Gastrocnemius medialis (tissue), 4 donors: ENCODE data around the gene RANBP17. TPM values are rescaled to one million over a fixed set of nuclear protein-coding genes. Genes with fewer than 3 reads are reported as not detected.

ENCODE experiments used
- ATAC-seq, 2 donors: fragments of 150-250 bp; one replicate each; pipeline ENCODE4 v1.9.1; 2016
- DNase-seq, 2 donors: peaks; one replicate each; pipeline ENCODE4 v3.0.0-alpha.2; 2019
- H3K27ac ChIP-seq, 4 donors: fragments of 200-600 bp; sonication (generic); 1 replicate in 1 of 4; 2 replicates in 3 of 4; pipeline ENCODE4 v1.5.1; 2016 to 2018; ENCODE audit warnings: mild to moderate bottlenecking in 2 of 4, moderate library complexity in 1 of 4
- H3K27me3 ChIP-seq, 3 donors: fragments of 200-600 bp; sonication (generic) in 2 of 3; 1 replicate in 1 of 3; 2 replicates in 2 of 3; pipeline versions ENCODE4 v1.5.1 to v1.6.0; 2016 to 2019; ENCODE audit warnings: mild to moderate bottlenecking in 1 of 3, moderate library complexity in 1 of 3
- H3K36me3 ChIP-seq, 2 donors: fragments of 200-600 bp; sonication (generic) in 1 of 2; one replicate each; pipeline ENCODE4 v1.5.1; 2017 to 2018
- H3K4me1 ChIP-seq, 2 donors: fragments of 200-600 bp; sonication (generic) in 1 of 2; one replicate each; pipeline ENCODE4 v1.5.1; 2016 to 2017; ENCODE audit warnings: mild to moderate bottlenecking in 2 of 2
- H3K4me3 ChIP-seq, 4 donors: fragments of 200-600 bp; sonication (generic) in 3 of 4; 1 replicate in 1 of 4; 2 replicates in 3 of 4; pipeline ENCODE4 v1.5.1; 2016 to 2019; ENCODE audit warnings: mild to moderate bottlenecking in 2 of 4
- H3K9me3 ChIP-seq, 3 donors: fragments of 200-600 bp; sonication (generic) in 2 of 3; 1 replicate in 1 of 3; 2 replicates in 2 of 3; pipeline ENCODE4 v1.5.1; 2016 to 2019
- POLR2A ChIP-seq, 2 donors: fragments of 450-650 bp; IDR thresholded peaks; one replicate each; pipeline ENCODE4 v1.6.1; 2017; ENCODE audit warnings: antibody characterized with exemption in 2 of 2, mild to moderate bottlenecking in 2 of 2, moderate library complexity in 2 of 2
- in situ Hi-C, 4 donors: fragments of 200-750 bp; cut with MboI; loops; one replicate each; pipeline versions ENCODE4 v1.15.0 to v1.8.0; 2017; ENCODE audit warnings: low sequenced_read_pairs in 4 of 4
- intact Hi-C: fragments of 100-400 bp; cut with DNase I; formaldehyde crosslinking; loops from one replicate; pipeline ENCODE4 v1.15.1; 2023; ENCODE audit warnings: low total_unique reads
- total RNA-seq, 4 donors: library from RNA; depleted of rRNA; stranded (reverse); fragments of >200 nt; gene quantifications; one replicate each; pipeline versions ENCODE4 v1.1.0 to v1.2.3, GENCODE V29; 2016
- TF ChIP-seq, protein P1 (sequence below), 5 experiments: fragments of 450-650 bp in 3 of 5; fragments of 200-600 bp in 2 of 5; sonication (generic) in 2 of 5; IDR thresholded peaks in 4 of 5; conservative IDR thresholded peaks in 1 of 5; 1 replicate in 4 of 5; 2 replicates in 1 of 5; pipeline ENCODE4 v1.5.1; 2016 to 2019; ENCODE audit warnings: antibody characterized with exemption in 5 of 5, mild to moderate bottlenecking in 3 of 5, moderate library complexity in 3 of 5

The RANBP17 gene
- total RNA-seq, 4 donors from 2014 or later: 1.1 to 3.2 TPM; not detected in 2

DNA sequence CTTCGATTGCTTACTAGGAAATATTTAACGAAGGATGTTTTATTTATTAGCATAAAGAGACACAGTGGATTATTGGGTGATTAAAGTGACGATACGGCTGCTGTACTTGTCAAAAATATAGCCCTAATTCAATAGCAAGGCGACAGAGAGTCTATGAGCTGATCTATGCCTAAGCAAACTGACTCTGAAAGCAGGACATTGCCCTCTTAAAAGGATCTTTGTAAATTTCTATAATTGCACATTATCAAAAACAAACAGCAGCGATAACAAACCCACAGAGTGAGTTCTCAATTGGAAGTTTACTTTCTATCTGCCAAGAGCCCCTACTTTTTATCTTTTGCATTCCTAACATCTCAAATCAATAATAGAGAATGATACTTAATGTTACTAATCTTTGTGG lies 478.7 kb downstream of the RANBP17 start:
- Histone ChIP-seq H3K4me3 (no peak overlapping the region), H3K27me3 (peaks cover 5 to 23% (median 20%) of the 10 kb centered on the region in 3 donors), H3K27ac (no peak overlapping the region), H3K4me1 (no peaks in the 10 kb centered on the region), H3K9me3 (no peaks in the 10 kb centered on the region), H3K36me3 (no peaks in the 10 kb centered on the region)
- ATAC-seq (no peak), DNase-seq (no peak)
- intact Hi-C loops: no loop called here
- in situ Hi-C loops: loop anchor here in 3 of 4 donors (25.0 kb wide), 2 partner anchors 603 to 903 kb away; no protein-coding TSS in a partner anchor
- TF ChIP-seq, protein P1, sequence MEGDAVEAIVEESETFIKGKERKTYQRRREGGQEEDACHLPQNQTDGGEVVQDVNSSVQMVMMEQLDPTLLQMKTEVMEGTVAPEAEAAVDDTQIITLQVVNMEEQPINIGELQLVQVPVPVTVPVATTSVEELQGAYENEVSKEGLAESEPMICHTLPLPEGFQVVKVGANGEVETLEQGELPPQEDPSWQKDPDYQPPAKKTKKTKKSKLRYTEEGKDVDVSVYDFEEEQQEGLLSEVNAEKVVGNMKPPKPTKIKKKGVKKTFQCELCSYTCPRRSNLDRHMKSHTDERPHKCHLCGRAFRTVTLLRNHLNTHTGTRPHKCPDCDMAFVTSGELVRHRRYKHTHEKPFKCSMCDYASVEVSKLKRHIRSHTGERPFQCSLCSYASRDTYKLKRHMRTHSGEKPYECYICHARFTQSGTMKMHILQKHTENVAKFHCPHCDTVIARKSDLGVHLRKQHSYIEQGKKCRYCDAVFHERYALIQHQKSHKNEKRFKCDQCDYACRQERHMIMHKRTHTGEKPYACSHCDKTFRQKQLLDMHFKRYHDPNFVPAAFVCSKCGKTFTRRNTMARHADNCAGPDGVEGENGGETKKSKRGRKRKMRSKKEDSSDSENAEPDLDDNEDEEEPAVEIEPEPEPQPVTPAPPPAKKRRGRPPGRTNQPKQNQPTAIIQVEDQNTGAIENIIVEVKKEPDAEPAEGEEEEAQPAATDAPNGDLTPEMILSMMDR (IDR thresholded peaks at IDR 0.05 in 4 of 5, conservative IDR thresholded peaks at IDR 0.05 in 1 of 5): no peak
- no peak for TF ChIP-seq POLR2A (IDR thresholded peaks at IDR 0.05)

DNA sequence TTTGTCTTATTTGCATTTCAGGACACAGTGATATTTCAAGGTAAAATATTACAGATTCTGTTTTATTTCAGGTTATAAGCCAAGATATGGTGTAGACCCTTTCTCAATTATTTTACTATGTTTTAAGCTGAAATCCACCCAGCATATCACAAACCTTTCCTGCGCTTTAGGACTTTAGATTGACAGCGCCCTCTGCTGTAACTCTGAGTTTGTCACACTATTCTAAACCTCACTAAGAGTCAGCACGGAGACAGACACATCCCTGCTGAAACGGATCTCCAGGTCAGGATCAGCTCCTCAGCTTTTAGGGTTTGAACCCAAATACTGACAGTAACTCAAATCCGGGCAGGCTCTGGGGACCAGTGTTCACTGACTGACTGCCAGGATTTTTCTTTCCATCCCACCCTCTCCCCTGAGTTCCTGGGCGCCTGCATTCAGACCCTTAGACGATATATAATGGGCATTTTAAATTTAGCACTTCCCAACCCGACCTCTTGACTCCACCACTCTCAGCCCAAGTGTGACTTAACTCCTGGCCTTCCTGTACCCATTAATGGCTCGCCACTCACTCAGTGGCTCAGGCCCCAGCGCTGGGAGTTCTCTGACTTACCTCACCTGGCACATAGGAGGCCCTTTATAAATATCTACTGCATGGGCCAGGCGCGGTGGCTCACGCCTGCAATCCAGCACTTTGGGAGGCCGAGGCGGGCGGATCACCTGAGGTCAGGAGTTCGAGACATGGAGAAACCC lies 480.7 kb downstream of the RANBP17 start:
- Histone ChIP-seq H3K27me3 (peaks cover 0 to 8% (median 6%) of the 10 kb centered on the region in 3 donors), H3K4me3 (no peak overlapping the region), H3K9me3 (no peaks in the 10 kb centered on the region), H3K4me1 (no peaks in the 10 kb centered on the region), H3K36me3 (no peaks in the 10 kb centered on the region), H3K27ac (no peak overlapping the region)
- no peak for ATAC-seq
- no peak for DNase-seq
- intact Hi-C loops (no loop called here), in situ Hi-C loops (loop anchor here in 3 of 4 donors (25.0 kb wide), 2 partner anchors 605 to 905 kb away; no protein-coding TSS in a partner anchor)
- TF ChIP-seq POLR2A (IDR thresholded peaks at IDR 0.05): no peak
- TF ChIP-seq, protein P1 (IDR thresholded peaks at IDR 0.05 in 4 of 5, conservative IDR thresholded peaks at IDR 0.05 in 1 of 5): peak in 2 of 5 experiments; percentile 17 to 35

DNA sequence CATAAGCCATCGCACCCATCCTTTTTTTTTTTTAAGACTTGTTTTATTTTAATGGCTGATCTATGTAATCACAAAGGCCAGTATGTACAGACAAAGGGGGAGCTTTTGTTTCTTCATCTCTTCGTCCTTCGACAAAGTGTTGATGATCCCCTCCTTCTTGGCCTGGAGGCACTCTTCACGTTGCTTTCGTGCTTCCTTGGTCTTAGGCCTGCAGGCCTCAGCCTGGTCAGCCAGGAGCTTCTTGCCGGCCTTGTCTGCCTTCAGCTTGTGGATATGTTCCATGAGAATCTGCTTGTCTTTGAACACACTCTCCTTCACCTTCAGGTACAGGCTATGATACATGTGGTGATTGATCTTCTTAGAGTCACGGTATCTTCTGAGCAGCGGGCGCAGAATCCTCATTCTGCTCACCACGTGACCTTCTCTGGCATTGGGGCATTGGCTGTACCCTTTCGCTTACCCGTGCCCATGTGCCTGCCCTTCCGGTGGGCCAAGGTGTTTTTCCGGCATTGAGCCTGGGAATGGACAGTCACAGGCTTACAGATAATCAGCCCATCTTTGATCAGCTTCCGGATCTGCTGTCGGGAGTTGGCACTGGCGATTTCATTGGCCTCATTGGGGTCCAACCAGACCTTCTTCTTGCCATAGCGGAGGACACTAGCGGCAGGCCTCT lies 483.3 kb downstream of the RANBP17 start:
- ATAC-seq (no peak), DNase-seq (no peak)
- Histone ChIP-seq H3K4me3 (no peak overlapping the region), H3K9me3 (no peaks in the 10 kb centered on the region), H3K4me1 (no peaks in the 10 kb centered on the region), H3K27ac (no peak overlapping the region), H3K27me3 (peaks cover 0 to 4% (median 0%) of the 10 kb centered on the region in 3 donors), H3K36me3 (no peaks in the 10 kb centered on the region)
- intact Hi-C loops (no loop called here), in situ Hi-C loops (loop anchor here in 3 of 4 donors (25.0 kb wide), 2 partner anchors 608 to 908 kb away; no protein-coding TSS in a partner anchor)
- TF ChIP-seq, protein P1 (IDR thresholded peaks at IDR 0.05 in 4 of 5, conservative IDR thresholded peaks at IDR 0.05 in 1 of 5): no peak
- TF ChIP-seq POLR2A (IDR thresholded peaks at IDR 0.05): no peak

Other genes with a start within 250 kb of the RANBP17 start
- gene GABRP, start 78.3 kb upstream of the RANBP17 start, total RNA-seq: not detected